SK-N-SH treated with all-trans-retinoic acid at 6 μM for 48 hours (cell line): ENCODE measurements around the gene OSBPL9.

Experiments used
- ATAC-seq: fragments of 200-7000 bp; cut with Tn5 transposase; 3 replicates; pipeline ENCODE4 v1.9.1; 2020; ENCODE audit warnings: mild to moderate bottlenecking, moderate library complexity
- ARNTL ChIP-seq: fragments of 450-650 bp; formaldehyde crosslinking; IDR thresholded peaks from 2 replicates; pipeline ENCODE4 v1.5.0; 2020; ENCODE audit warnings: low read depth, mild to moderate bottlenecking, moderate library complexity, borderline replicate concordance
- BACH2 ChIP-seq: fragments of 250-450 bp; sonication (Bioruptor Pico); IDR thresholded peaks from 2 replicates; pipeline ENCODE4 v1.9.0; 2021; ENCODE audit warnings: mild to moderate bottlenecking, borderline replicate concordance
- CREB5 ChIP-seq: fragments of 250-450 bp; sonication (Bioruptor Pico); IDR thresholded peaks from 2 replicates; pipeline ENCODE4 v1.5.1; 2020; ENCODE audit warnings: low read depth, mild to moderate bottlenecking, moderate library complexity
- CSDC2 ChIP-seq: fragments of 250-450 bp; sonication (Bioruptor Pico); IDR thresholded peaks from 2 replicates; pipeline ENCODE4 v1.5.0; 2020; ENCODE audit warnings: mild to moderate bottlenecking, moderate library complexity
- ESRRG ChIP-seq: fragments of 250-450 bp; sonication (Bioruptor Pico); IDR thresholded peaks from 2 replicates; pipeline ENCODE4 v1.6.1; 2021; ENCODE audit warnings: mild to moderate bottlenecking
- GLIS3 ChIP-seq: fragments of 250-450 bp; sonication (Bioruptor Pico); IDR thresholded peaks from 2 replicates; pipeline ENCODE4 v1.5.0; 2020; ENCODE audit warnings: mild to moderate bottlenecking, moderate library complexity
- ISL1 ChIP-seq: fragments of 250-450 bp; sonication (Bioruptor Pico); IDR thresholded peaks from 2 replicates; pipeline ENCODE4 v2.1.2; 2022; ENCODE audit warnings: mild to moderate bottlenecking, moderate library complexity
- OSR1 ChIP-seq: fragments of 250-450 bp; sonication (Bioruptor Pico); IDR thresholded peaks from 2 replicates; pipeline ENCODE4 v1.8.0; 2022; ENCODE audit warnings: moderate library complexity, mild to moderate bottlenecking, inconsistent platforms
- PPARA ChIP-seq: fragments of 250-450 bp; sonication (Bioruptor Pico); IDR thresholded peaks from 2 replicates; pipeline ENCODE4 v1.5.0; 2020; ENCODE audit warnings: mild to moderate bottlenecking, borderline replicate concordance
- RARB ChIP-seq: fragments of 250-450 bp; sonication (Bioruptor Pico); IDR thresholded peaks from 2 replicates; pipeline ENCODE4 v1.8.0; 2021; ENCODE audit warnings: mild to moderate bottlenecking, moderate library complexity
- SNAI2 ChIP-seq: fragments of 250-450 bp; sonication (Bioruptor Pico); IDR thresholded peaks from 2 replicates; pipeline ENCODE4 v1.5.0; 2020; ENCODE audit warnings: mild to moderate bottlenecking, moderate library complexity
- TCF4 ChIP-seq: fragments of 250-450 bp; sonication (Bioruptor Pico); IDR thresholded peaks from 2 replicates; pipeline ENCODE4 v1.8.0; 2021; ENCODE audit warnings: mild to moderate bottlenecking, moderate library complexity, borderline replicate concordance
- TOX ChIP-seq: fragments of 250-450 bp; sonication (Bioruptor Pico); IDR thresholded peaks from 2 replicates; pipeline ENCODE4 v1.8.0; 2021; ENCODE audit warnings: mild to moderate bottlenecking, moderate library complexity, borderline replicate concordance
- ZC3H10 ChIP-seq: fragments of 250-450 bp; sonication (Bioruptor Pico); IDR thresholded peaks from 2 replicates; pipeline ENCODE4 v1.5.1; 2021; ENCODE audit warnings: mild to moderate bottlenecking, moderate library complexity
- ZFP30 ChIP-seq: fragments of 450-650 bp; formaldehyde crosslinking; IDR thresholded peaks from 2 replicates; pipeline ENCODE4 v1.5.0; 2022; ENCODE audit warnings: mild to moderate bottlenecking, moderate library complexity
- ZNF565 ChIP-seq: fragments of 450-650 bp; formaldehyde crosslinking; conservative IDR thresholded peaks from 2 replicates; pipeline ENCODE4 v1.5.0; 2020; ENCODE audit warnings: low read depth, mild to moderate bottlenecking, moderate library complexity
- ZNF8 ChIP-seq: fragments of 450-650 bp; formaldehyde crosslinking; IDR thresholded peaks from 2 replicates; pipeline ENCODE4 v1.5.0; 2020; ENCODE audit warnings: mild to moderate bottlenecking, moderate library complexity
- TF ChIP-seq, protein P1 (sequence below): fragments of 250-450 bp; sonication (Bioruptor Pico); IDR thresholded peaks from 2 replicates; pipeline ENCODE4 v1.8.0; 2021; ENCODE audit warnings: low read depth, mild to moderate bottlenecking, moderate library complexity, borderline replicate concordance
- TF ChIP-seq, protein P2 (sequence below): fragments of 250-450 bp; sonication (Bioruptor Pico); IDR thresholded peaks from 2 replicates; pipeline ENCODE4 v1.8.0; 2020; ENCODE audit warnings: mild to moderate bottlenecking, moderate library complexity, borderline replicate concordance
- TF ChIP-seq, protein P3 (sequence below): fragments of 250-450 bp; sonication (Bioruptor Pico); IDR thresholded peaks from 2 replicates; pipeline ENCODE4 v1.5.1; 2021; ENCODE audit warnings: mild to moderate bottlenecking, moderate library complexity
- TF ChIP-seq, protein P4 (sequence below): fragments of 250-450 bp; sonication (Bioruptor Pico); IDR thresholded peaks from 2 replicates; pipeline ENCODE4 v1.5.0; 2020; ENCODE audit warnings: mild to moderate bottlenecking, moderate library complexity

The OSBPL9 gene

DNA sequence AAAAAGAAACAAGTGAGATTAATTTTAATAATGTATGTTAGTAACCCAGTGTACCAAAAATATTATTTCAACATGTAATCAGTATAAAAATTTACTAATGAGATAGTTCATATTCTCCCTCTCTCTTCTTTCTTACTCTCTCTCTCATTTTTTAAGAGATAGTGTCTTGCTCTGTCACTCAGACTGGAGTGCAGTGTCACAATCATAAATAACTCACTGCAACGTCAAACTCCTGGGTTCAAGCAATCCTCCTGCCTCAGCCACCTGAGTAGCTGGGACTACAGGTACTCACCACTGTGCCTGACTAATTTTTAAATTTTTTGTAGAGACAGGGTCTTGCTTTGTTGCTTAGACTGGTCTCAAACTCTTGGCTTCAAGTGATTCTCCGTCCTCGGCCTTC is 137.8 kb downstream of the OSBPL9 start:
- TF ChIP-seq RARB (CRISPR knock-in tag), result no peak
- no peak for TF ChIP-seq TCF4 (CRISPR knock-in tag)
- TF ChIP-seq TOX (CRISPR knock-in tag), result no peak
- no peak for ATAC-seq

GRCh38 chr1:51755437-51755836 is 138.5 kb downstream of the OSBPL9 start:
- TF ChIP-seq ARNTL (no peak), ZNF8 (no peak), TCF4 (CRISPR knock-in tag) (no peak), CREB5 (no peak), RARB (CRISPR knock-in tag) (no peak)
- ATAC-seq, result no peak

GRCh38 chr1:51756290-51756689 is 139.4 kb downstream of the OSBPL9 start:
- TF ChIP-seq ZNF8, result no peak
- TF ChIP-seq BACH2 (CRISPR knock-in tag), result no peak
- TF ChIP-seq, protein P1, sequence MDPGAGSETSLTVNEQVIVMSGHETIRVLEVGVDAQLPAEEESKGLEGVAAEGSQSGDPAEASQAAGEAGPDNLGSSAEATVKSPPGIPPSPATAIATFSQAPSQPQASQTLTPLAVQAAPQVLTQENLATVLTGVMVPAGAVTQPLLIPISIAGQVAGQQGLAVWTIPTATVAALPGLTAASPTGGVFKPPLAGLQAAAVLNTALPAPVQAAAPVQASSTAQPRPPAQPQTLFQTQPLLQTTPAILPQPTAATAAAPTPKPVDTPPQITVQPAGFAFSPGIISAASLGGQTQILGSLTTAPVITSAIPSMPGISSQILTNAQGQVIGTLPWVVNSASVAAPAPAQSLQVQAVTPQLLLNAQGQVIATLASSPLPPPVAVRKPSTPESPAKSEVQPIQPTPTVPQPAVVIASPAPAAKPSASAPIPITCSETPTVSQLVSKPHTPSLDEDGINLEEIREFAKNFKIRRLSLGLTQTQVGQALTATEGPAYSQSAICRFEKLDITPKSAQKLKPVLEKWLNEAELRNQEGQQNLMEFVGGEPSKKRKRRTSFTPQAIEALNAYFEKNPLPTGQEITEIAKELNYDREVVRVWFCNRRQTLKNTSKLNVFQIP, result no peak
- no peak for TF ChIP-seq ZFP30 (CRISPR knock-in tag)
- no peak for TF ChIP-seq PPARA (CRISPR knock-in tag)
- TF ChIP-seq ISL1 (CRISPR knock-in tag), result no peak
- TF ChIP-seq OSR1 (CRISPR knock-in tag), result no peak
- no peak for TF ChIP-seq CSDC2 (CRISPR knock-in tag)
- TF ChIP-seq, protein P2, sequence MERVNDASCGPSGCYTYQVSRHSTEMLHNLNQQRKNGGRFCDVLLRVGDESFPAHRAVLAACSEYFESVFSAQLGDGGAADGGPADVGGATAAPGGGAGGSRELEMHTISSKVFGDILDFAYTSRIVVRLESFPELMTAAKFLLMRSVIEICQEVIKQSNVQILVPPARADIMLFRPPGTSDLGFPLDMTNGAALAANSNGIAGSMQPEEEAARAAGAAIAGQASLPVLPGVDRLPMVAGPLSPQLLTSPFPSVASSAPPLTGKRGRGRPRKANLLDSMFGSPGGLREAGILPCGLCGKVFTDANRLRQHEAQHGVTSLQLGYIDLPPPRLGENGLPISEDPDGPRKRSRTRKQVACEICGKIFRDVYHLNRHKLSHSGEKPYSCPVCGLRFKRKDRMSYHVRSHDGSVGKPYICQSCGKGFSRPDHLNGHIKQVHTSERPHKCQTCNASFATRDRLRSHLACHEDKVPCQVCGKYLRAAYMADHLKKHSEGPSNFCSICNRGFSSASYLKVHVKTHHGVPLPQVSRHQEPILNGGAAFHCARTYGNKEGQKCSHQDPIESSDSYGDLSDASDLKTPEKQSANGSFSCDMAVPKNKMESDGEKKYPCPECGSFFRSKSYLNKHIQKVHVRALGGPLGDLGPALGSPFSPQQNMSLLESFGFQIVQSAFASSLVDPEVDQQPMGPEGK (CRISPR knock-in tag), result no peak
- TF ChIP-seq ZNF565 (CRISPR knock-in tag), result no peak
- TF ChIP-seq ZC3H10 (CRISPR knock-in tag), result no peak
- no peak for TF ChIP-seq RARB (CRISPR knock-in tag)
- no peak for TF ChIP-seq GLIS3
- no peak for TF ChIP-seq ARNTL
- TF ChIP-seq, protein P3, sequence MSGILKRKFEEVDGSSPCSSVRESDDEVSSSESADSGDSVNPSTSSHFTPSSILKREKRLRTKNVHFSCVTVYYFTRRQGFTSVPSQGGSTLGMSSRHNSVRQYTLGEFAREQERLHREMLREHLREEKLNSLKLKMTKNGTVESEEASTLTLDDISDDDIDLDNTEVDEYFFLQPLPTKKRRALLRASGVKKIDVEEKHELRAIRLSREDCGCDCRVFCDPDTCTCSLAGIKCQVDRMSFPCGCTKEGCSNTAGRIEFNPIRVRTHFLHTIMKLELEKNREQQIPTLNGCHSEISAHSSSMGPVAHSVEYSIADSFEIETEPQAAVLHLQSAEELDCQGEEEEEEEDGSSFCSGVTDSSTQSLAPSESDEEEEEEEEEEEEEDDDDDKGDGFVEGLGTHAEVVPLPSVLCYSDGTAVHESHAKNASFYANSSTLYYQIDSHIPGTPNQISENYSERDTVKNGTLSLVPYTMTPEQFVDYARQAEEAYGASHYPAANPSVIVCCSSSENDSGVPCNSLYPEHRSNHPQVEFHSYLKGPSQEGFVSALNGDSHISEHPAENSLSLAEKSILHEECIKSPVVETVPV, result no peak
- TF ChIP-seq ESRRG (CRISPR knock-in tag), result no peak
- ATAC-seq, result no peak

GRCh38 chr1:51758310-51758709 is 141.4 kb downstream of the OSBPL9 start:
- ATAC-seq, result no peak
- TF ChIP-seq SNAI2 (CRISPR knock-in tag) (0 out of 2 replicates have a peak, but pooled peaks have one; percentile 38), OSR1 (CRISPR knock-in tag) (no peak)

- peak; percentile 59 for ATAC-seq
- TF ChIP-seq ARNTL (no peak), TCF4 (CRISPR knock-in tag) (no peak), ESRRG (CRISPR knock-in tag) (no peak)
- TF ChIP-seq, protein P4, sequence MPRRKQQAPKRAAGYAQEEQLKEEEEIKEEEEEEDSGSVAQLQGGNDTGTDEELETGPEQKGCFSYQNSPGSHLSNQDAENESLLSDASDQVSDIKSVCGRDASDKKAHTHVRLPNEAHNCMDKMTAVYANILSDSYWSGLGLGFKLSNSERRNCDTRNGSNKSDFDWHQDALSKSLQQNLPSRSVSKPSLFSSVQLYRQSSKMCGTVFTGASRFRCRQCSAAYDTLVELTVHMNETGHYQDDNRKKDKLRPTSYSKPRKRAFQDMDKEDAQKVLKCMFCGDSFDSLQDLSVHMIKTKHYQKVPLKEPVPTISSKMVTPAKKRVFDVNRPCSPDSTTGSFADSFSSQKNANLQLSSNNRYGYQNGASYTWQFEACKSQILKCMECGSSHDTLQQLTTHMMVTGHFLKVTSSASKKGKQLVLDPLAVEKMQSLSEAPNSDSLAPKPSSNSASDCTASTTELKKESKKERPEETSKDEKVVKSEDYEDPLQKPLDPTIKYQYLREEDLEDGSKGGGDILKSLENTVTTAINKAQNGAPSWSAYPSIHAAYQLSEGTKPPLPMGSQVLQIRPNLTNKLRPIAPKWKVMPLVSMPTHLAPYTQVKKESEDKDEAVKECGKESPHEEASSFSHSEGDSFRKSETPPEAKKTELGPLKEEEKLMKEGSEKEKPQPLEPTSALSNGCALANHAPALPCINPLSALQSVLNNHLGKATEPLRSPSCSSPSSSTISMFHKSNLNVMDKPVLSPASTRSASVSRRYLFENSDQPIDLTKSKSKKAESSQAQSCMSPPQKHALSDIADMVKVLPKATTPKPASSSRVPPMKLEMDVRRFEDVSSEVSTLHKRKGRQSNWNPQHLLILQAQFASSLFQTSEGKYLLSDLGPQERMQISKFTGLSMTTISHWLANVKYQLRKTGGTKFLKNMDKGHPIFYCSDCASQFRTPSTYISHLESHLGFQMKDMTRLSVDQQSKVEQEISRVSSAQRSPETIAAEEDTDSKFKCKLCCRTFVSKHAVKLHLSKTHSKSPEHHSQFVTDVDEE (CRISPR knock-in tag), result no peak
- TF ChIP-seq, protein P3, result no peak
Observed at GRCh38 chr1:51760872-51761271, 144.0 kb downstream of the OSBPL9 start.
